ENCODE data around the gene REG4.

GRCh38 chr1:119767486-119767885 is 43.8 kb downstream of the REG4 start:
- TF ChIP-seq, protein P1, sequence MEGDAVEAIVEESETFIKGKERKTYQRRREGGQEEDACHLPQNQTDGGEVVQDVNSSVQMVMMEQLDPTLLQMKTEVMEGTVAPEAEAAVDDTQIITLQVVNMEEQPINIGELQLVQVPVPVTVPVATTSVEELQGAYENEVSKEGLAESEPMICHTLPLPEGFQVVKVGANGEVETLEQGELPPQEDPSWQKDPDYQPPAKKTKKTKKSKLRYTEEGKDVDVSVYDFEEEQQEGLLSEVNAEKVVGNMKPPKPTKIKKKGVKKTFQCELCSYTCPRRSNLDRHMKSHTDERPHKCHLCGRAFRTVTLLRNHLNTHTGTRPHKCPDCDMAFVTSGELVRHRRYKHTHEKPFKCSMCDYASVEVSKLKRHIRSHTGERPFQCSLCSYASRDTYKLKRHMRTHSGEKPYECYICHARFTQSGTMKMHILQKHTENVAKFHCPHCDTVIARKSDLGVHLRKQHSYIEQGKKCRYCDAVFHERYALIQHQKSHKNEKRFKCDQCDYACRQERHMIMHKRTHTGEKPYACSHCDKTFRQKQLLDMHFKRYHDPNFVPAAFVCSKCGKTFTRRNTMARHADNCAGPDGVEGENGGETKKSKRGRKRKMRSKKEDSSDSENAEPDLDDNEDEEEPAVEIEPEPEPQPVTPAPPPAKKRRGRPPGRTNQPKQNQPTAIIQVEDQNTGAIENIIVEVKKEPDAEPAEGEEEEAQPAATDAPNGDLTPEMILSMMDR (IDR thresholded peaks at IDR 0.05; ENCODE audit: low read depth, low read length): no peak
- no peak for TF ChIP-seq EZH2phosphoT487 (IDR thresholded peaks at IDR 0.05; ENCODE audit: low read depth)

Measured in OCI-LY3 (cell line).